ENCODE data around the gene PLOD3.

GRCh38 chr7:101240226-101241014, 23.0 kb upstream of the PLOD3 start:
- TF ChIP-seq CTCF (IDR thresholded peaks at IDR 0.05; ENCODE audit: low read depth, low read length) (no peak), POLR2A (IDR thresholded peaks at IDR 0.05; ENCODE audit: extremely low read depth, insufficient read length) (no peak)
